Measurements from ENCODE around the gene NPIPB6.

GRCh38 chr16:28321700-28322411, 41.5 kb downstream of the NPIPB6 start:
- TF ChIP-seq POLR2AphosphoS5 (IDR thresholded peaks at IDR 0.05; ENCODE audit: borderline replicate concordance, low read depth, low read length) (no peak), EZH2 (IDR thresholded peaks at IDR 0.05) (no peak), FOXP2 (optimal IDR thresholded peaks at IDR 0.05; ENCODE audit: control extremely low read depth, extremely low read length, insufficient read depth) (no peak)

All from SK-N-MC (cell line).